GM20000 (cell line): ENCODE data around the gene CYP39A1.
A peak's percentile ranks its signal among the peaks of the same experiment; 100 is the strongest.

Source experiments
- DNase-seq: peaks from one replicate; pipeline ENCODE4 v3.0.0; 2012; ENCODE audit warnings: low spot score
- CTCF ChIP-seq: IDR thresholded peaks from 2 replicates; pipeline ENCODE4 v1.5.1; 2012; ENCODE audit warnings: mild to moderate bottlenecking, control low read depth; ENCODE audit errors: extremely low read depth, missing control alignments

Gene CYP39A1

GRCh38 chr6:46652603-46653438 is at the start of gene CYP39A1, which contains the start of gene SLC25A27:
Gene CYP39A1 (minus strand): TSS chr6:46652818. CDS start chr6:46652582, 236 bp downstream.
Gene SLC25A27 (plus strand): TSS chr6:46652975. CDS start chr6:46653193, 218 bp downstream.
- no peak for TF ChIP-seq CTCF
- peak; percentile 92 for DNase-seq

DNA sequence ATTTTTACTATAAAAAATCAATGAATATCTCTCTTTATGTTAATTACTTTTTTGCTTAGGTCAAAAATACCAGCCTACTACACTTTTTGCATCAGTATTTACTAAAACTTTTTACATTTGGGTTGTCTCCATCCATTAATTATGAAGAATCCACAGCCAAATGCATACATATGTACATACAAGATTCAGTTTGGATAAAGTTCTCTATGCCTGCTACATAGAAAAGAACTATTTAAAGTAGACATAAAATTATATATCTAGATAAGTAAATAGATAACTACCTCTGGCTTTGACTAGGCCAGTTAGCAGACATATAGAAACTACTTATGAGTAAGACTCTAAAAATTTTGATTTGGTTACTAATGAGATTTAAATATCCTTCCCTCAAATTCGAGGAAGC is 47.4 kb upstream of the CYP39A1 start:
- no peak for DNase-seq
- TF ChIP-seq CTCF = no peak

- DNase-seq = no peak
- no peak for TF ChIP-seq CTCF
These were observed 38.4 kb upstream of the CYP39A1 start for GRCh38 chr6:46690911-46691451.

GRCh38 chr6:46690141-46690755 is 37.6 kb upstream of the CYP39A1 start:
- DNase-seq = no peak
- TF ChIP-seq CTCF = no peak

GRCh38 chr6:46689657-46690056 is 37.0 kb upstream of the CYP39A1 start:
- no peak for TF ChIP-seq CTCF
- no peak for DNase-seq

GRCh38 chr6:46688966-46689335 is 36.3 kb upstream of the CYP39A1 start:
- TF ChIP-seq CTCF = no peak
- DNase-seq = no peak
